ENCODE results near the gene DNAI2.

Gene DNAI2

DNA sequence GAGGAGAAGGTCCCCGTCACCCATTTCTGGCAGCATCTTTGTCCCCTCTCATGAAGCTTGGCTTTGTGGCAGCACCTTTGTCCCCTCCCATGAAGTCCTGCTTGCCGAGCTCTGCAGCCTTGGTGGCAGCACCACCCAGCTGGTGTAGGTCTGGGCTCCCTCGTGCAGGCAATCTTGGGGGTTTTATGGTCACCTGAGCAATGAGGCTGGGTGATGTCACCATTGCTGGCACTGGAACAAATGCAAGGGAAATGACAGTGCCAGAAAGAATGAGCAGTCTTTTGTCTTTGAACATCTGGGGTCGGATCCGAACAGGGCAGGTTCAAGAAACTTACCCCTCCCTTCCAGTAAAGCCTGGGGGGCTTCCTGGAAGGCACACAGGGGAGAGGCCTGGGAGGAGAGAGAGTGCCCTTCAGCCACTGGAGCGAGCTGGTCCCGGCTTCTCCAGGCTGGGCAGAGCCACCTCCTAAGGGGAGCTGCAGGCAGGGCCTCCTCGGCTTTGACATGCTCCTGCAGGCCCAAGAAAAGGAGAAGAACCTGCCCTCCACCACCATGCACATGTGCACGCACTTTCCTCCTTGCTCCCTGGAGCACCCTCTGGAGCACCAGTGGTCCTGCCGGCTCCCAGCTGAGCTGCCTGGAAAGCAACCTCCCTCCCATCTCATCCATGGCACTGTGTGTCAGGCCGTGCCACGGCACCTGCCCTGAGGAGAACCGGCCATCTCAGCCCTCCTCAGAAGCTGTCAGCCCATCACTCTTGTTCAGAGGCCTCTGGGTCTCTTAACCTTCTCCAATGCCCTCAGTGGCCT is 71.6 kb downstream of the DNAI2 start:
- Histone ChIP-seq H3K36me3 (ENCODE audit: insufficient read depth, low read length) (no peaks in the 10 kb centered on the region), H3K4me1 (ENCODE audit: insufficient read depth, low read length) (peaks cover 3% of the 10 kb centered on the region), H3K9me3 (ENCODE audit: low read length) (no peaks in the 10 kb centered on the region), H2AFZ (ENCODE audit: low read depth, low read length) (no peak overlapping the region), H3K4me3 (ENCODE audit: low read length) (no peak overlapping the region), H3K27me3 (ENCODE audit: insufficient read depth, low read length) (peaks cover 29% of the 10 kb centered on the region)

DNA sequence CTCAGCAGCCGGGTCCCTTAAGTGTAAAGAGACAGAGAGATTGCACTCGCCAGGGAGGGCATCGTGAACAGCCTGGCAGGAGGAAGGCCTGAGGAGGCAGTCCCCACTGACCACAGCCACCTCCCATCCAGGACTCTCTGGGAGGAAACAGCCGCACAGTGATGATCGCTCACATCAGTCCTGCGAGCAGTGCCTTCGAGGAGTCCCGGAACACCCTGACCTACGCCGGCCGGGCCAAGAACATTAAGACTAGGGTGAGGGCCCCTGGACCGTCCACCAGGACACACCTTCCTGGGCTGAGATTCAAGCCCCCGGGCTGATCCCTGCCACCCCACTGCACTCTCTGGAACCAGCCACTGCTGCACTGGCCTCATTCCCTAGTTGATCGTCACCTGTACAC is 73.6 kb downstream of the DNAI2 start:
- Histone ChIP-seq H3K36me3 (ENCODE audit: insufficient read depth, low read length) (no peaks in the 10 kb centered on the region), H3K4me1 (ENCODE audit: insufficient read depth, low read length) (peaks cover 3% of the 10 kb centered on the region), H3K27me3 (ENCODE audit: insufficient read depth, low read length) (peaks cover 47% of the 10 kb centered on the region)

DNA sequence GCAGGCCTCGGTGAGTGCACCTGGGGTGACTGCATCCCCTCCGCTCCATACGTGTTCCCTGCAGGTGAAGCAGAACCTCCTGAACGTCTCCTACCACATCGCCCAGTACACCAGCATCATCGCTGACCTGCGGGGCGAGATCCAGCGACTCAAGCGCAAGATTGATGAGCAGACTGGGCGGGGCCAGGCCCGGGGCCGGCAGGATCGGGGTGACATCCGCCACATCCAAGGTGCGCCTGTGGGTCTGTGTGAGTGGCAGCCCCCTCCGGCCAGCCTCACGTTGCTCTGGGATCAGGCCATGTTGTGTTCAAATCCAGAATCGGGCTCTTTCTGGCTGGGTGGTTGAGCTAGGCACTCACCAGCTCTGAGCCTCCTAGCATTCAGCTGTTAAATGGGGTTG is 75.1 kb downstream of the DNAI2 start:
- H3K36me3 ChIP-seq (ENCODE audit: insufficient read depth, low read length): no peaks in the 10 kb centered on the region
- H2AFZ ChIP-seq (ENCODE audit: low read depth, low read length): no peak overlapping the region
- H3K27me3 ChIP-seq (ENCODE audit: insufficient read depth, low read length): peaks cover 61% of the 10 kb centered on the region
- no peaks in the 10 kb centered on the region for H3K9me3 ChIP-seq (ENCODE audit: low read length)
- H3K4me3 ChIP-seq (ENCODE audit: low read length): no peak overlapping the region
- H3K4me1 ChIP-seq (ENCODE audit: insufficient read depth, low read length): peaks cover 3% of the 10 kb centered on the region

More for the DNA sequence above, 73.6 kb downstream of the DNAI2 start:
- no peaks in the 10 kb centered on the region for H3K9me3 ChIP-seq (ENCODE audit: low read length)
- H2AFZ ChIP-seq (ENCODE audit: low read depth, low read length): no peak overlapping the region
- no peak overlapping the region for H3K4me3 ChIP-seq (ENCODE audit: low read length)

DNA sequence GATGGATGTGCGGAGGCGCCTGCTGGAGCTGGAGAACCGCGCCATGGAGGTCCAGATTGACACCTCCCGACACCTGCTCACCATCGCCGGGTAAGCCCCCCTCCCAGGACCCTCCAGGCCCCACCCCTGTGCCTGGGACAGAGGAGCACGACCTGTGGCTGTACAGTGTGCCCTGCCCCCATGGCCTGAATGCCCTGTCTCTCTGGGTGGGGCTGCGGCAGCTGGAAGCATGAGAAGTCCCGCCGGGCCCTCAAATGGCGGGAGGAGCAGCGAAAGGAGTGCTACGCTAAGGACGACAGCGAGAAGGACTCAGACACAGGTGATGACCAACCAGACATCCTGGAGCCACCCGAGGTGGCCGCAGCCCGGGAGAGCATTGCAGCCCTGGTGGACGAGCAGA is 76.5 kb downstream of the DNAI2 start:
- Histone ChIP-seq H3K9me3 (ENCODE audit: low read length) (no peaks in the 10 kb centered on the region), H2AFZ (ENCODE audit: low read depth, low read length) (no peak overlapping the region)

DNA sequence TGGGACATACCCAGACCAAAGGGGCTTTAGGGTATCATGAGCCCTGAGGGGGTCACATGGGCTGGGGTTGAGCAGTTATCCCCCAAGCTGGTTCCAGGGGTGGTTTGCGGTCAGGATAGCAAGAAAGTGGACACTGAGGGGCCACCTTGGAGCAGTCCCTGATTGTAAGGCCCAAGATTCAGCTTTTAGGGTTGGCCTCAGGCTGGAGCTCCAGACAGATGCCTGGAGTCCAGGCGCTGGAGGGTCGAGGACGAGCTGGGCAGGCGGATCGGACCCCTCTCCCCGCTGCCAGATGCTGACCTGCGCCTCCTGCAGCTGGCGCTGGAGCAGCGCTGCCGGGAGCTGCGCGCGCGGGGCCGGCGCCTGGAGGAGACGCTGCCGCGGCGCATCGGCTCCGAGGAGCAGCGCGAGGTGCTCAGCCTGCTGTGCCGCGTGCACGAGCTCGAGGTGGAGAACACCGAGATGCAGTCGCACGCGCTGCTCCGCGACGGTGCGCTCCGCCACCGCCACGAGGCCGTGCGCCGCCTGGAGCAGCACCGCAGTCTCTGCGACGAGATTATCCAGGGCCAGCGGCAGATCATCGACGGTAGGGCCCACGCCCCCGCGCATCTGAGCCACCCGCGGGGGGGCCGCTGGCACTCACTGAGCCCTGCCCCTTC is 77.6 kb downstream of the DNAI2 start:
- Histone ChIP-seq H3K9me3 (ENCODE audit: low read length) (no peaks in the 10 kb centered on the region), H3K27me3 (ENCODE audit: insufficient read depth, low read length) (peaks cover 50% of the 10 kb centered on the region), H3K36me3 (ENCODE audit: insufficient read depth, low read length) (peaks cover 5% of the 10 kb centered on the region), H3K4me1 (ENCODE audit: insufficient read depth, low read length) (no peaks in the 10 kb centered on the region), H2AFZ (ENCODE audit: low read depth, low read length) (no peak overlapping the region), H3K4me3 (ENCODE audit: low read length) (no peak overlapping the region)

More for the DNA sequence above, 76.5 kb downstream of the DNAI2 start:
- Histone ChIP-seq H3K4me3 (ENCODE audit: low read length) (no peak overlapping the region), H3K4me1 (ENCODE audit: insufficient read depth, low read length) (no peaks in the 10 kb centered on the region), H3K27me3 (ENCODE audit: insufficient read depth, low read length) (peaks cover 58% of the 10 kb centered on the region), H3K36me3 (ENCODE audit: insufficient read depth, low read length) (no peaks in the 10 kb centered on the region)

DNA sequence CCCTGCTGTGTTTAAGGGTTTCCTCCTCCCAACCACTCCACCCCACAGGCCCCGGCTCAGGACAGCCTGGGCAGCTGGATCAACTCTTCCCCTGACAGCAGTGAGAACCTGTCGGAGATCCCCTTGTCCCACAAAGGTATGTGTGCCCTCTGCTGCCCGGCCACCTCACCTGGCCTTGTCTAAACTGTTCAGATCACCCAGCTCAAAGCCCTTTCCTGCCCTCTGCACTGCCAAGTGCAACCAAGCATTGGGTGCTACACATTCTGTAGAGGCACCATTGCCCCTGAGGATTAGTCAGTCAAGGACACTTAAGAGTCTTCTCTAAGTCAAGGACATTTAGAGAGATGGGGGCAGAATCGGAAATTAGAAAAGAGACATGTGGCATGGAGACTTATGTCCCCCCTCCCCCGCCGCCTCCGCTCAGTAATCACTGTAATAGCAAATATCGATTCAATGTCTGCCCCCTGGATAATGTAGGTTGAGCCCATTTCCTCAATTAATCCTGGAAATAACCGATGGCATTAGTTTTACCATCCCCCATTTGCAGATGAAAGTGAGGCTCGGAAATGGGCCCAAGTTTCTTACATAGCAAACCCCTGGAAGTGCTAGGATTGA is 79.5 kb downstream of the DNAI2 start:
- Histone ChIP-seq H2AFZ (ENCODE audit: low read depth, low read length) (no peak overlapping the region), H3K4me3 (ENCODE audit: low read length) (no peak overlapping the region), H3K4me1 (ENCODE audit: insufficient read depth, low read length) (no peaks in the 10 kb centered on the region), H3K9me3 (ENCODE audit: low read length) (no peaks in the 10 kb centered on the region), H3K27me3 (ENCODE audit: insufficient read depth, low read length) (peaks cover 49% of the 10 kb centered on the region), H3K36me3 (ENCODE audit: insufficient read depth, low read length) (peaks cover 8% of the 10 kb centered on the region)

DNA sequence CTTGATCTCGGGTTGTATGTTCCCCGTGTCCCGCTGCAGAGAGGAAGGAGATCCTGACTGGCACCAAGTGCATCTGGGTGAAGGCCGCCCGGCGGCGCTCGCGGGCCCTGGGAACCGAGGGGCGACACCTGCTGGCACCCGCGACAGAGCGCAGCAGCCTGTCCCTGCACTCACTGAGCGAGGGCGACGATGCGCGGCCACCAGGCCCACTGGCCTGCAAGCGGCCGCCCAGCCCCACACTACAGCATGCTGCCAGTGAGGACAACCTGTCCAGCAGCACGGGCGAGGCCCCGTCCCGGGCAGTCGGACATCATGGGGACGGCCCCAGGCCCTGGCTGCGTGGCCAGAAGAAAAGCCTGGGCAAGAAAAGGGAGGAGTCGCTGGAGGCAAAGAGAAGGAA is 80.1 kb downstream of the DNAI2 start:
- H3K4me3 ChIP-seq (ENCODE audit: low read length): no peak overlapping the region
- peaks cover 43% of the 10 kb centered on the region for H3K27me3 ChIP-seq (ENCODE audit: insufficient read depth, low read length)
- H3K4me1 ChIP-seq (ENCODE audit: insufficient read depth, low read length): no peaks in the 10 kb centered on the region
- no peak overlapping the region for H2AFZ ChIP-seq (ENCODE audit: low read depth, low read length)
- H3K9me3 ChIP-seq (ENCODE audit: low read length): no peaks in the 10 kb centered on the region
- peaks cover 8% of the 10 kb centered on the region for H3K36me3 ChIP-seq (ENCODE audit: insufficient read depth, low read length)

DNA sequence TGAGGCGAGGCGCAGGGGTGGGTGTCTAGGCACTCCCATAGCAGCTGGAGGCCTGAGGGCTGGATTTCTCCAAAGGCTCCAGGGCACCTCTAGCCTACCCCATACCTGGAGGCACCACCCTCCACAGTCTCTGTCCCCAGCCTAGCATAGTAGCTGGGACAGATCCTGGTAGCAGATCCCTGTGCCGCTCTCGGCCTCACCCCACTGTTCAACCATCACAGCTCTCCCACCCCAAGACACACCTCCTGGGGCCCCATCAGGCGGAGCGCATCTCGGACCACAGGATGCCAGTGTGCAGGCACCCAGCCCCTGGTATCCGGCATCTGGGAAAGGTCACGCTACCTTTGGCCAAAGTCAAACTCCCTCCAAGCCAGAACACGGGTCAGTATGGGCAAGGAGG is 80.5 kb downstream of the DNAI2 start:
- Histone ChIP-seq H2AFZ (ENCODE audit: low read depth, low read length) (no peak overlapping the region), H3K9me3 (ENCODE audit: low read length) (no peaks in the 10 kb centered on the region), H3K27me3 (ENCODE audit: insufficient read depth, low read length) (peaks cover 39% of the 10 kb centered on the region), H3K36me3 (ENCODE audit: insufficient read depth, low read length) (peaks cover 8% of the 10 kb centered on the region), H3K4me1 (ENCODE audit: insufficient read depth, low read length) (no peaks in the 10 kb centered on the region), H3K4me3 (ENCODE audit: low read length) (no peak overlapping the region)

DNA sequence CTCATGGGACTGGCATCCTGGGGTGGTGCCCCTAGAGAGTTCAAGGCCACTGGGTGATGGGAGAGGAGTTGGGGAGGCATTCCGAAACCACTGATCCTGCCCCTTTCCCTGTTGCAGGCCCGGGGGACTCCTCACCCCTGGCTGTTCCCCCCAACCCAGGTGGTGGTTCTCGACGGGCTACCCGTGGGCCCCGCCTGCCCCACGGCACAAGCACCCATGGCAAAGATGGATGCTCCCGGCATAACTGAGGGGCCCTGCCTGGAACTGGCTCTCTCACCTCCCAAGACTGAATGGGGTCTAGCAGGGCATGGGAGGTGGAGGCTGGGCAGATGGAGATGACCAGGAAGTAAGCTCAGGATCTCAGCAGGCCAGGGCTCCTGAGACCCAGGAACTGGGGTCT is 81.0 kb downstream of the DNAI2 start:
- peaks cover 8% of the 10 kb centered on the region for H3K36me3 ChIP-seq (ENCODE audit: insufficient read depth, low read length)
- H3K27me3 ChIP-seq (ENCODE audit: insufficient read depth, low read length): peaks cover 37% of the 10 kb centered on the region
- no peak overlapping the region for H3K4me3 ChIP-seq (ENCODE audit: low read length)
- no peaks in the 10 kb centered on the region for H3K4me1 ChIP-seq (ENCODE audit: insufficient read depth, low read length)
- no peak overlapping the region for H2AFZ ChIP-seq (ENCODE audit: low read depth, low read length)
- no peaks in the 10 kb centered on the region for H3K9me3 ChIP-seq (ENCODE audit: low read length)

DNA sequence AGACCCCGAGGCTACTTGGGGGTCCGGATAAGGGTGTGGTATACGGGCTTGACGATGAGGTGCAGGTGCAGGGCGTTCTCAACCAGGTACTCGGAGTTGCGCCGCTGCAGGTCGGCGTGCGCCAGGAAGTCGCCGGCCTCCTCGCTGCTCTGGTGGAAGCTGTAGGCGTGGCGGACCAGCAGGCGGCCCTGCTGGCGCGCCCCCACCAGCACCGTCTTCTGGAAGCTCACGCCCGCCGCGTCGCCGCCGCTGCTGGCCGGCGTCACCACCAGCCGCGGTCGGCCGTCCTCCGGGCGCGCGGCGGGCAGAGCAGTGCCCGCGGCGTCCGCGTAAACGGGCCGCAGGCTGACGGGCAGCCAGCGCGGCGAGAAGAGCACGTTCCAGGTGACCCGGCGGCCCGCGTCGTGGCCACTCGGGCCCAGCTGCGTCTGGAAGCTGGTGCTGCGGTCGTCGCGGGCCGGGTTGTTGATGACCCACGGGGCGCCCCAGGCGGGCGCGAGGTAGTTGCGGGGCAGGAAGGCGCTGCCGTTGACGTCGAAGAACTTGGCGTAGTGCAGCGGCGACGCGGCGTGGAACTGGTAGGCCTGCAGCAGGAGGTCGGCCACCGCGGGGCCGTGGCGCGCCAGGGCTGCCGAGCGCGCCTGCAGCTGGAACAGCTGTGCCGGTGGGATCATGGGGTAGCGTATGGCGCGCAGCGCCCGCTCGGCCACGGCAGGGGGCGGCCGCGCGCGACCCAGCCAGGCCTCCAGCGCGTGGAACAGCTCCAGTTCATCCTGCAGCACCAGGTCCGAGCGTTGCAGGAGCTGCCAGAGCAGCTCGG is 82.8 kb downstream of the DNAI2 start:
- peaks cover 22% of the 10 kb centered on the region for H3K27me3 ChIP-seq (ENCODE audit: insufficient read depth, low read length)
- H3K9me3 ChIP-seq (ENCODE audit: low read length): no peaks in the 10 kb centered on the region
- H3K4me3 ChIP-seq (ENCODE audit: low read length): no peak overlapping the region
- H3K36me3 ChIP-seq (ENCODE audit: insufficient read depth, low read length): peaks cover 8% of the 10 kb centered on the region
- no peak overlapping the region for H2AFZ ChIP-seq (ENCODE audit: low read depth, low read length)
- H3K4me1 ChIP-seq (ENCODE audit: insufficient read depth, low read length): peaks cover 15% of the 10 kb centered on the region

DNA sequence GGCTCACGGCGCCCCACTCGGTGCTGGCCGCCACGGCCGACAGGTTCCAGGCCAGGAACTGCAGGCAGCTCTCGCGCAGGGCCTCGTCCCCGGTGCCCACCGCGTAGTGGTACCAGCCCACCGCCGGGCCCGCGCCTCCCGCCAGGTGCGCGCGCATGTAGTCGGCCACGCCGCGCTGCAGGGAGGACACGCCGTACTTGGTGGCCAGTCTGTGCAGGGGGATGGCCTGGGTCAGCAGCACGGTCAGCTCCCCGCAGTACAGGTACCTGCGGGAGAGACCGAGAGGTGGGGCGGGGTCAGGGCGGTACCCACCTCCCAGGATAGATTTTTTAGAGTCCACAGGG is 83.4 kb downstream of the DNAI2 start:
- no peaks in the 10 kb centered on the region for H3K9me3 ChIP-seq (ENCODE audit: low read length)

DNA sequence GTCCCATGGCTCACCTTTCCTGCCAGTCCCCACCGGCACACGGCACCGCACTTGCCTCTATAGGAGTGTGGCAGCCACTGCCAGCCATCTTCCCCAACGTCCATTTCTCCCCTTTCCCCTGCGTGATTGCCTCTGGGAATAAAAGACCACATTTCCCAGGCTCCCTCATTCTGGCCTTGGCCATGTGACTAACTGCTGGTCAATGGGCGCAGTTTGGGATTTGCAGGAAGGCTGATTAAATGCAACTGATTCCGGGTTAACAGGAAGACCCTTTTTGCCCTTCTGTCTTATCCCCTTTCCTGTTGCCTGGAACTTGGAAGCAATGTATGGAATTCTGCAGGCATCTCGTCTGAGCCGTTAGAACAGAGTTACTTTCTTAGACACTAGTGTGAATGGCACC is 84.7 kb downstream of the DNAI2 start:
- no peak overlapping the region for H3K4me3 ChIP-seq (ENCODE audit: low read length)
- no peaks in the 10 kb centered on the region for H3K9me3 ChIP-seq (ENCODE audit: low read length)
- H2AFZ ChIP-seq (ENCODE audit: low read depth, low read length): no peak overlapping the region
- H3K4me1 ChIP-seq (ENCODE audit: insufficient read depth, low read length): peaks cover 26% of the 10 kb centered on the region
- H3K27me3 ChIP-seq (ENCODE audit: insufficient read depth, low read length): peaks cover 3% of the 10 kb centered on the region
- peaks cover 8% of the 10 kb centered on the region for H3K36me3 ChIP-seq (ENCODE audit: insufficient read depth, low read length)

More for the DNA sequence above, 83.4 kb downstream of the DNAI2 start:
- Histone ChIP-seq H2AFZ (ENCODE audit: low read depth, low read length) (no peak overlapping the region), H3K4me3 (ENCODE audit: low read length) (no peak overlapping the region), H3K27me3 (ENCODE audit: insufficient read depth, low read length) (peaks cover 16% of the 10 kb centered on the region), H3K36me3 (ENCODE audit: insufficient read depth, low read length) (peaks cover 8% of the 10 kb centered on the region), H3K4me1 (ENCODE audit: insufficient read depth, low read length) (peaks cover 20% of the 10 kb centered on the region)

DNA sequence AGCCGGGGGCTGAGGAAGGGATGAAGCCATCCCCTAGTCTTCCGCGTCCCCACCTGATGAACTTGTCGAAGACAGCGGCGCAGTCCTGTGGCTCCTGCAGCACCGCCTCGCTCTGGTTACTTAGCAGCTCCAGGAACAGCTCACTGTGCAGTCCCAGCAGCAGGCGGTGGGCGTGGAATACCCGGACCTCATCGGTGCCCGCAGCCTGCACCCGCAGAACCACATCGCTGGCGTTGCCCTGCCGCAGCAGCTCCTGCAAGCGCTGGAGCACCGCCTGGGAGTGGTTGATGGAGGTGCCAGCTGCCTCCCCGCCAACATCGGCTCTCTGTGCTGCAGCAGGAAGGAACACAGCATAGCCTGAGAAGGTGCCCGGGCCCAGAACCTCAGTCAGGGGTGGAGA is 85.9 kb downstream of the DNAI2 start:
- Histone ChIP-seq H3K4me3 (ENCODE audit: low read length) (no peak overlapping the region), H2AFZ (ENCODE audit: low read depth, low read length) (no peak overlapping the region), H3K27me3 (ENCODE audit: insufficient read depth, low read length) (no peaks in the 10 kb centered on the region), H3K36me3 (ENCODE audit: insufficient read depth, low read length) (peaks cover 8% of the 10 kb centered on the region), H3K9me3 (ENCODE audit: low read length) (no peaks in the 10 kb centered on the region), H3K4me1 (ENCODE audit: insufficient read depth, low read length) (peaks cover 26% of the 10 kb centered on the region)
